ENCODE measurements around the gene CACUL1. TPM values are rescaled to one million over a fixed set of nuclear protein-coding genes. Genes with fewer than 3 reads are reported as not detected.
"Not testable (repeated sequence)": the region's sequence is repeated elsewhere in the genome, so short reads cannot be mapped to it uniquely, and the experiment has no call there.

The CACUL1 gene
- total and polyA plus RNA-seq, 9 of the 15 experiments (the other 6 are each of a cell fraction or from before 2014, with no cell fraction given): 4.5 to 17.1 (median 13.5) TPM

DNA sequence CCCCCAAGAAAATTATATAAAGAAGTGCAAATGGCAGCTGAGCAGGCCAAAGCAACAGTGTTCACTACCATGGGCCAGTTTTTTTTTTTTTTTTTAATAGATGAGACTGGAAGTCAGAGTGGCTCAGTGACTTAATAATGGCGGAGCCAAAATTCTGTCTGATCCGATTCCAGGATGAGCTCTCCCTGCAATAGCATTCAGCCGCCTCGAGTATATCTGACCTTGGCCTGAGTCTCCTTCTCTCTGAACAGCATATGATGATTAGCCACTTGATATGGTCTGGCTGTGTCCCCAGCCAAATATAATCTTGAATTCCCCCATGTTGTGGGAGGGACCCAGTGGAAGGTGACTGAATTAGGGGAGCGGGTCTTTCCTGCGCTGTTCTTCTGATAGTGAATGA lies 82.6 kb downstream of the CACUL1 start (continued):
- TF ChIP-seq ZNF184 (CRISPR knock-in tag; IDR thresholded peaks at IDR 0.05): no peak
- TF ChIP-seq KLF13 (tag; IDR thresholded peaks at IDR 0.05; ENCODE audit: borderline replicate concordance, low read depth): no peak
- no peak for TF ChIP-seq GATAD2B (IDR thresholded peaks at IDR 0.05; ENCODE audit: borderline replicate concordance)
- TF ChIP-seq, protein P1, sequence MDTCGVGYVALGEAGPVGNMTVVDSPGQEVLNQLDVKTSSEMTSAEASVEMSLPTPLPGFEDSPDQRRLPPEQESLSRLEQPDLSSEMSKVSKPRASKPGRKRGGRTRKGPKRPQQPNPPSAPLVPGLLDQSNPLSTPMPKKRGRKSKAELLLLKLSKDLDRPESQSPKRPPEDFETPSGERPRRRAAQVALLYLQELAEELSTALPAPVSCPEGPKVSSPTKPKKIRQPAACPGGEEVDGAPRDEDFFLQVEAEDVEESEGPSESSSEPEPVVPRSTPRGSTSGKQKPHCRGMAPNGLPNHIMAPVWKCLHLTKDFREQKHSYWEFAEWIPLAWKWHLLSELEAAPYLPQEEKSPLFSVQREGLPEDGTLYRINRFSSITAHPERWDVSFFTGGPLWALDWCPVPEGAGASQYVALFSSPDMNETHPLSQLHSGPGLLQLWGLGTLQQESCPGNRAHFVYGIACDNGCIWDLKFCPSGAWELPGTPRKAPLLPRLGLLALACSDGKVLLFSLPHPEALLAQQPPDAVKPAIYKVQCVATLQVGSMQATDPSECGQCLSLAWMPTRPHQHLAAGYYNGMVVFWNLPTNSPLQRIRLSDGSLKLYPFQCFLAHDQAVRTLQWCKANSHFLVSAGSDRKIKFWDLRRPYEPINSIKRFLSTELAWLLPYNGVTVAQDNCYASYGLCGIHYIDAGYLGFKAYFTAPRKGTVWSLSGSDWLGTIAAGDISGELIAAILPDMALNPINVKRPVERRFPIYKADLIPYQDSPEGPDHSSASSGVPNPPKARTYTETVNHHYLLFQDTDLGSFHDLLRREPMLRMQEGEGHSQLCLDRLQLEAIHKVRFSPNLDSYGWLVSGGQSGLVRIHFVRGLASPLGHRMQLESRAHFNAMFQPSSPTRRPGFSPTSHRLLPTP (IDR thresholded peaks at IDR 0.05; ENCODE audit: borderline replicate concordance, extremely low read depth, insufficient read length): no peak
- no peak for TF ChIP-seq SMARCE1 (IDR thresholded peaks at IDR 0.05)
- TF ChIP-seq SMC3 (conservative IDR thresholded peaks at IDR 0.05; ENCODE audit: insufficient read depth, low read depth, low read length): no peak

DNA sequence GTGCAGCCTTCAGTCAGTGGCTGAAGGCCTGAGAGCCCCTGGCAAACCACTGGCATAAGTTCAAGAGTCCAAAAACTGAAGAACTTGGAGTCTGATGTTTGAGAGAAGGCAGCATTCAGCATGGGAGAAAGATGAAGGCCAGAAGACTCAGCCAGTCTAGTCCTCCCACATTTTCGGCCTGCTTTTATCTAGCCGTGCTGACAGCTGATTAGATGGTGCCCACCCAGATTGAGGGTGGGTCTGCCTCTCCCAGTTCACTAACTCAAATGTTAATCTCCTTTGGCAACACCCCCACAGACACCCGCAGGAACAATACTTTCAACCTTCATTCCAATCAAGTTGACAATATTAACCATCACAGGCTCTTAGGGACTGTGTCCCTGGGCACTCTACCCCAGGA lies 83.5 kb downstream of the CACUL1 start:
- FAIRE-seq; H4K20me1 ChIP-seq (replicated peaks; ENCODE audit: control insufficient read depth, insufficient read depth, low read length); H3K4me3 ChIP-seq; H3K4me1 ChIP-seq (replicated peaks in 1 of 2; ENCODE audit: control insufficient read depth in 2 of 2, insufficient read depth in 2 of 2, low read length in 2 of 2); H3K79me2 ChIP-seq (ENCODE audit: control insufficient read depth, insufficient read depth, low read length); H3K27ac ChIP-seq (ENCODE audit: extremely low read depth, low read depth, low read length); in situ Hi-C loops (cut with MboI); H3K9me3 ChIP-seq (replicated peaks; ENCODE audit: control insufficient read depth, insufficient read depth, low read depth, low read length); H3K9ac ChIP-seq (ENCODE audit: insufficient read depth in 1 of 2, low read depth in 2 of 2, low read length in 2 of 2); intact Hi-C loops (cut with micrococcal nuclease); H3K36me3 ChIP-seq (ENCODE audit: control insufficient read depth, insufficient read depth, low read length); H3K27me3 ChIP-seq (ENCODE audit: control insufficient read depth in 2 of 2, insufficient read depth in 2 of 2, low read length in 2 of 2); ATAC-seq; BruUV-seq (replicated peaks); DNase-seq (ENCODE audit: extremely low read depth in 1 of 4, low spot score in 3 of 4); H2AFZ ChIP-seq (ENCODE audit: low read depth, low read length); CTCF ChIA-PET (ENCODE audit: low intra/inter-chr PET ratio); H3K9me1 ChIP-seq (ENCODE audit: control insufficient read depth, insufficient read depth, low read length); H3K4me2 ChIP-seq (ENCODE audit: insufficient read depth, low read length): not testable (repeated sequence)
- POLR2A ChIA-PET: interaction anchor here (0.7 kb wide), 1 partner anchor 19 kb away, joined by 3 read pairs; no protein-coding TSS in a partner anchor
- WGBS (ENCODE audit: insufficient coverage, low coverage, missing lambda C conversion rate): 4% methylated on average over 3 of the region's 3 CpGs
- peak; percentile 9 for TF ChIP-seq MEIS2 (IDR thresholded peaks at IDR 0.05; ENCODE audit: partially characterized antibody)

Measured in K562 (cell line).